Hypothalamus (tissue), 51 donors: ENCODE results near the gene CCDC90B.

Experiments
- DNase-seq, 51 donors: peaks; one replicate each; lab custom pipeline; 2025; lab: John Stamatoyannopoulos, UW

Gene CCDC90B

DNA sequence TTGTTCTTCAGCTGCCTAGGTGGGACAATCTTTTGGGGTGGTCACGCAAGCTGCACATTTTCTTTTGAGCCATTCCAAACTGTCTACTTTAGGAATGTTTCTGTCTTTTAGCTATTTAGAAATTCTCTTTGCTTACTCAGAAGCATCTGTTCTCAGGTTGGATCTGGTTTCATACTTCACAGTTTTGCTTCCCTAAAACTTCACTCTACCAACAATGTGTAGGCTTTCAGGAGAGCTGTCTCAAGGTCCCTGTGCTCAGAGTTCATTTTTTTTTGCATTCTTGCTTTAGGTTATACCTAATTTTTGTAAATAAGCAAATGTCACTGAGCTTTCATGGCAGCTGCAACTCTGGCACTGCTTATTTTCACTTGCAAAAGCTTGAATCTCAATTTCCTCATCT lies 36.7 kb downstream of the CCDC90B start:
- no peak for DNase-seq

DNA sequence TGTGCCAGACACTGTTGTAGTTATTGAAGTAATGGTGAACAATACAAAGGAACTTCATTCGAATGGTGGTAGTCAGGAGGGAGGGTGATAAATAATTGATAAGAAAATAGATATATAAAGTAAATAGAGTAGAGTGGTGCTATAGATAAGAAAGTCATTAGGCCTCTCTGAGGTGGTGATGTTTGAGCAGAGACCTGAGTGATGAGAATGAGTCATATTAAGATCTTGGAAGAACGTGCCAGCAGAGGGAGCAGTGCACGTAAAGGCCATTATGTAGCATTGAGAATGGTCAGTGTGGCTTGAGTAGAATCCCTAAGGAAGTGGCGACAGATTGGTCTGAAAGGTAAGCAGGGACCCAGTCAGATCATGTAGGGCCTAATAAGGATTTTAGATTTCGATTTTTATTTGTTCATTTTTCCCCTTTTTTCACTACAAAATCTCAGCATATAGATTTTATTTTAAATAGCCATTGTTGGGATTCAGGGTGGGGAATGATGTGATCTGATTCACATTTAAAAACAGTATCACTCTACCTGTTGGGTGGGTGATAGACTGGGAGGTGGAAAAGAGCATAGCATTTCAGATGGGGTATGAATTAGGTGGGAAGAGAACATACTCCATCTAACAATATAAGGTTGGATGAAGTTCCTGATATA lies 44.7 kb downstream of the CCDC90B start:
- peak in 6 of 51 donors; percentile 1 to 9 (median 4) for DNase-seq

DNA sequence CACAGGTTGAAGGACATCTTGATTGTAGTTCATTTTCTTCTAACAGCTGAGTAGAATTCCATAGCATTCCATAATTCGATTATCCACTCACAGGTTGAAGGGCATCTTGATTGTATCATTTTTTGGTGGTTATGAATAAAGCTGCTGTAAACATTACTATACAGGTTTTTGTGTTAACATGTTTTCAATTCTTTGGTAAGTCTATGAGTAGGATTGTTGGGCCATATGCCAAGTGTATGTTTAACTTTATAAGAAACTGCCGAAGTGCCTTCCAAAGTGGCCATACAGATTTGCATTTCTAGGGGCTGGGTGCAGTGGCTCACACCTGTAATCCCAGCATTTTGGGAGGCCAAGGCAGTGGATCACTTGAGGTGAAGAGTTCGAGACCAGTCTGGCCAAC lies 48.1 kb downstream of the CCDC90B start:
- DNase-seq = no peak

DNA sequence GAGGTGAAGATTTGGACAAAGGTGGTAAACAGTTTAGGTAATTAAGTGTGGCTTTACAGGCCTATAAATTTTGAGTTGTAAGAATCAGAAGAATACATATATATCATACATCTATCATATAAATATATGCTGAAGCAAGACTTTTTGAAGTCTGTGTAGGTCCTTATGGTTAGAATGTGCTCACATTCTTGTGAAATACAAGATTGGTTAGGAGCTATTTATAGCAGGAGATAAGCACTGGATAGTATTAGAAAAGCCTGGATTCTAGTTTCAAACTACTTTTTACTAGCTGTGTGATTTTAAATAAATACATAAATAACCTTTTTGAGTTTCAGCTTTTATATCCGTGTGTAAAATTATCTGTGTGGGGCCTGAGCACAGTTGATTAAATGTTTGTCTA lies 50.3 kb downstream of the CCDC90B start:
- no peak for DNase-seq

GRCh38 chr11:83223457-83223856 lies 62.7 kb downstream of the CCDC90B start:
- DNase-seq = no peak

DNA sequence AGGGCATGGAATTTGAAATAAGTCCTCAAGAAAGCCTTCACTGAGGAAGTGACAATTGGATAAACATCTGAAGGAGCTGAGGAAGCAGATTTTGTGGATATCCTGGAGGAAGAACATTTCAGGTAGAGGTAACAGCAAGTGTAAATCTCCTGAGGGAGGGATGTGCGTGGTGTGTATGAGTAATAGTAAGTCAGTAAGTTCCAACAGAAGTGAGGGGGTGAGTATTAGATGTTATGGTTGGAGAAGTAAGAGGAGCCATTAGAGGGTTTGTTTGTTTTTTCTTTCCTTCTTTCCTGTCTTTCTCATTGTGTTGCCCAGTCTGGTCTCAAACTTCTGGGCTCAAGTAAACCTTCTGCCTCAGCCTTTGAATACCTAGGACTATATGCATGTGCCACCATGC lies 63.7 kb downstream of the CCDC90B start:
- DNase-seq = no peak

- no peak for DNase-seq
These were observed 64.5 kb downstream of the CCDC90B start for GRCh38 chr11:83221694-83222093.

DNA sequence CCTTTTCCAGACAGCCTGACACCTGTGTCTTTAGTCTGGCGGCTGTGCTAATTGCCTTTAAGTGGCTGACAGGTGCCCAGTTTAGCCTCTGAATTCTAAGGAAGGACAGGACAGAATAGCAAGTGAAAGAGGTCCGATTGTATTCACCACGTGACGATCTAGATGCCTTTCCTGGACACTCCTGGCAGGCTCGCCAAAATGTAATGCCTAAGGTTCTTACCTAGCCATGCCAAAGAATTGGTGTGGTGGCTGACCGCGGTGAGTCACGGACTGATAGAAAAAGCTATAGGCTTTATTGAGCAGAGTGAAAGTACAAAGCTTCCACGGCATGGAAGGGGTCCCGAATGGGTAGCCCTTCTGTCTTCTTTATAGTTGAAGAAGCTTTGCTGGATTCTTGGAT lies 65.9 kb downstream of the CCDC90B start:
- no peak for DNase-seq

DNA sequence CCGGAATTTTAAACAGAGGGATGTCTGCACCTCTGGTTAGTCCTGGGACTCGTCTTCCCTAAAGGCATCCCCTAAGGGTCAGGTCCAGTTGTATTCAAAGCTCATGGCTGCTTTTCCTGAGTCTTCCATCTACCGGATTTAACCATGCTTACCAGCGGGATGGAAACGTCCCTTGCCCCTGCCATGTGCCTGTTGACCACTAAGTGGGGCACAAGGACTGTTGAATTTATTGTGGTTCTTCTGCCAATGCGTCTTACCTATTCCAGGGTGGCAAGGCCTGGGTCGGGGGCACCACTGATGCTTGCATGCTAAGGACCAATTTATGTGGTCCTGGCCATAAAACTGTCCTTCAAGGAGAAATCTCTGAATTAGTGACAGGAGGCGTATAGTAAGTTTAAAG lies 67.1 kb downstream of the CCDC90B start:
- DNase-seq = no peak
